GM18858 (cell line): ENCODE measurements around the gene DHX9.

ENCODE experiments used
- ATAC-seq: cut with Tn5 transposase; IDR thresholded peaks from one replicate; pipeline ENCODE4 v1.9.1; 2021; ENCODE audit not compliant: unreplicated experiment

Gene DHX9

DNA sequence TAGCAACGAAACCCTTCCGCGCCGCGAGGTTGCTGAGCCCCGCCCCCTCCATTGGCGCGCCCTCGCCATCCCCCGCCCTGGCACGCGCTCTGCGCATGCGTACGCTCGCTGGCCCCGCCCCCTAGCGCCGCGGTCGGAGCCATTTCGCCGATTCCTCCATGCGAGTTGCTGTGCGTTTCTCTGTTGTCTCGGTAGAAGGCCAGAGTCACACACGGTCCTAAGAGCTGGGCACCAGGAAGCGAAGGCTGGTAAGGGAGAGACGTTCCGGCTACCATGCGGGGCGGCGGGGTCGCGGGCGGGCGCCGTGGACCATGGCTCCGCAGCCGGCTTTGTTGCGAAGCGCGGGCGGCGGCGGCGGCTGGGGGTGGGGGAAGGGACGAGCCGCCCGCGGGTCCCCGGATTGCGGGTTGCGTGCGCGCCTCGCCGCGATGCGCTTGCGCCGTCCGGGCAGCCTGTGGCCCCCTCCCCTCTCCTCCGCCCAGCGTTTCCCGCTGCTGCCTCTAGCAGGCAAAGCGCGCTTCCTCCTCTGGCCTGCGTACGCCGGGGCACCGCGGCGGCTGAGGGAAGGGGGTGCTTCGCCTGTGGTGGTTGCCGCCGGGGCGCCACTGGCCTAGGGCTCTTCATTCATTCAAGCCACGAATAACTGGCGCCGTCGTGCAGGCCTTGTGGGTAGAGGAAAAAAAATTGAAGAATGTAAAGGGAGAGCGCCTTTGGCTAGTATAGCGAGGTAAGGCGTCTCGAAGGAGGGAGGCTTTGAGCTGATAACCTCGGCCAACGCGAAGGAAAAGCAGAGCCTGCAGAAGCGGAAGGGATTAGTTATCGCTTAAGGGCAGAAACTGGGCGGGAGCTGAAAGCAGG lies at the start of gene DHX9:
DHX9 (plus strand) TSS at position 139 of the 858 bp plus-strand sequence. CDS start 3,220 bp downstream, outside the sequence.
- peak; percentile 66 for ATAC-seq

DNA sequence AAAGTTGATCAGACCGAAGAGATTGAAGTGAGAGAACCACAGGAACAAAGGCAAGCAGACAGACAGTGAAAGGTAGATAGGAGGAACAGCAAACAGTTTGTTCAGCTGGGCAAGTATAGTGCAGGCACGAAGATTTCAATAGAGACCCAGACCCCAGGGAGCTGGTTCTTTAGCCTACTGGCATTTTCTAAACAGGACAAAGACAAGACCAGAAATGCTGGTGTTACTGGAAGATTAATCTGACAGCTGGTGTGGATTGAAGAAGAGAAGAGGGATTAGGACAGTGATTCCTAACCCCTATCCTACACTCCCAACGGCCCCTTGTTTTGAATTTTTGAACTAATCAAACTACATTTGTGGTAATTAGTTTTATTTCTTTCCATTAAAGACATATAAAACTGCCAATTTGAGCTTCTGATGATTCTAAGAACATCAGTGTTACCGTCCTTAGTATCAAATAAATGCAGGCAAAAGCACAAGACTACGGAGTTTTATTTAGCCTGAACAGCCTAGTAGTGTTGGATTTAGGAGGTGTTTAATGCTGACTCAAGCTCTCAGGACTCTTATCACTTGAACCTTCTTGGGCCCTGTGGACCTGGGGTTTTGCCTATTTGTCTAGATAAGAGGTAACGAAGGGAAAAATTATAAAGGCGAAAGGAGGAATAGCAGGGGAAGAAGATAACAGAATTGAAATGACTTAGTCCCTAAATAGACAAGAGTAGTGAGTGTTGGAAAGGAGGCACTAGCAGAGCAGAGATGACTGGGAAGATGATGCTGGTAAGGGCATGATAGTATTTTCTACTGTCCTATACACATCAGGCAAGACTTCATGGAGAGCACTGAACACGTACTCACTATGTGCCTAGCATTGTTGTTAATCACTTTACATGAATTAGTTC lies 47.6 kb upstream of the DHX9 start:
- no peak for ATAC-seq

DNA sequence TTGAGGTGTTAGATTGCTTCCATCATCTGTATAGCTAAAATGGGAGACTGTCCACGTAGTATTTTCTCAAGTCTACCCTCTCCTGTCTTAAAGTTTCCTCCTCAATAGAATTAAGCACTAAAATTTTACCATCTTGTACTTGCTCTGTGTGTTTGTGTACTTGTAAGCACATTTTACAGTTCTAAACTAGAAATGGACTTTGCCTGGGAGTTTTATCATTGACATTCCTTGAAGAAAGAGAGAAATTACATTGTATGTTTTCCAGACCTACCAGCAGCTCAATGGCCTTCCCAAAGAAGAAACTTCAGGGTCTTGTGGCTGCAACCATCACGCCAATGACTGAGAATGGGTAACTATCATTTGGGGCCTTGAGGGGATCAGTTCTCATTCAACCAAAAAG lies 45.1 kb upstream of the DHX9 start:
- ATAC-seq, result no peak

DNA sequence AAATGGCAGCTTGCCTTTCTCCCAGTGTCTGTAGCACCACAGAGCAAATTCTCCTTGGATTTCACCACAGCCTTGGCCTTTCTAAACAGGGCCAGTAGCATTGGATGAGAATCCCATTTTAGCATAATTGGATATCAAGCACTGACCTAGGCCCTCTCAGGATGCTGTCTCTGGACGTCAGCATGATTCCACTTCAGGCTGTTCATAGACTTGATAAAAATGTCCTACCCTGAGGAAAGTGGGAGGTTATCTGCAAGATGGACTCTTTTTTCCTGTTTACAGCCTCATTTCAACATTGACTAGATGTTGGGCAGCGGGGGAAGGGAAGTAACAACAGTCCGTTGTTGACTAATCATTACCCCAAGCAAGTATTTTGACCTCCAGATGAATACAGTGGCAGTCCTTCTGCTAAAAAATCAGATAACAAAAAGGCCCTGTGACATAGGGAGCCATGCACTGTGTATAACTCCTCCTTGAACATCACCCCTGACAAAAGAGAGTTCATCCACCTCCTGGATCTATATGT lies 44.4 kb upstream of the DHX9 start:
- ATAC-seq, result no peak

DNA sequence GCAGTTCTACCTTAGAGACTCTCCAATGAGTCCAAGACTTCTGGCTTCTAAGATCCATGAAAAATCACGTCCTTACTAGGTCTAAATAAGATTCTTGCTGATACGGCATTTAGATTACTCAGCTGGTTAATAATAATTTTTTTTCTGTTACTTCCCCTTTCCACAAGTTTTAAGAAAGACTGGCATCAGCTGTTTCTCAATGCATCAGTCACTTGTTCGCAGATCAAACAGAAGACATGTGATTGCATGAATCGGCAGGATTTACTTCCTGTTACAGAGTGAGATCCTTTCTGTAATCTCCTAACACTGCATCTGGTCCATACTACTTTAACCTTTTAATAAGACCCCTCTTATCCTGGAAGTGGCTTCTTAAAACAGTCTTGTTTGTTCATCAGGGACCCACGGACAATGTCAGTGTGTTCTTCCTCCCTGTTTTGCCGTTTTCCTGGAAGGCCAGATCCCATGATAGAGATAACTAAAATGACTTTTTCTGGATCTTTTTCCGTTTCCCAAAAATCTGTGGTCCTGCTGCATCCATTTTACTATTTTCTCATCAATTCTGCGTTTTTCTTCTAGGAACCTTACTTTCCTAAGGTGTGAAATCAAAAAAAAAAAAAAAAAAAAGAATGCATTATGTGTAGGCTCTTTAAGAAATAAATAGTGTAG lies 43.5 kb upstream of the DHX9 start:
- ATAC-seq, result no peak

DNA sequence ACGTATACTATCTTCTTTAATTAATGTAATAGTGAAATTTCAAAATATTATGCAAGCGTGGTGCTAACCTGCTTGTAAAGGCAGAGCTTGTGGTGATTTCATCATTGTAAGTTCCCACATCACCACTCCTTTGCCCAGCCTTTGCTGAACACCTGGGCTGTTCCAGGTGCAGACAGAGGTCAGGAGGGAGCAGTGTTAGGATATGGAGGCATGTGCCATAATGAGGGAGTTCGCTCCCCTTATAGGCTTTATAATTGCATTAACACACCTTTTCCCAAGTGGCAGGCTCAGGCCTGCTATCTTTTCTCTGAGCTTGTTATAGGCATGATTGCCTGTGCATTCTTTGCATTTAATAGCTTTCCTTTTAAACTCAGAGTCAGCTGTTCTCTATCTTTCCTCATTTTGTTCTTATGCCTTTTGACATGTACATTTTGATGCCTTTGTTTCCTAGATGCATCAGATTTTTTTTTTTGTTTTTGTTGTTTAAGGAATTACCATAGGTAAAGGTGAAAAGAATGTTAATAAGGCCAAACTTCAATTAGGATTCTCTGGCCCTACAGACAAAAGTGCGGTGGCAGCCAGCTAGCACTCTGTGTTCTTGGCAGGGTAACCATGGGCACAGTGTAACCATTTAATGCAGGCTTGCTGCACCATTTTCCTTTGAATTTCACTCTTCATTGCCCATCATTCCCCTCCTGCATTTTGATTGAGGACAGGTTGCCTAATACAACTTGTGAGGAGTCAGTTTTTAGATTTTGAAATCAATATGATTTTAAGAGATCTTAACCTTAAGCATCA lies 36.9 kb upstream of the DHX9 start:
- no peak for ATAC-seq

DNA sequence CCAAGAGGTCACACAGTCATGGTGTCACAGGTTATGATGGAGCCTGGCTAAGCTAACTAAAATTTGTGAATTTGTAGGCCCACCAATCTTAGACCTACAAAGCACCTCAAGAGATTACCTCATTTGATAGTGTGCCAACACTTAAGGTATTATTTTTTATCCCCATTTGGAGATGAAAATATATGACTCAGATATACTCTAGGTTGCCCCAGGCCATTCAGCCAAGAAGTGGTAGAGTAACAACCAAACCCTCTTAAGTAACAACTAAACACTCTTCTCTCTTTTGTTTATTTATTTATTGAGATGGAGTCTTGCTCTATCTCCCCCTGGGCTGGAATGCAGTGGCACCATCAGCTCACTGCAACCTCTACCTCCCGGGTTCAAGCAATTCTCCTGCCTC lies 35.3 kb upstream of the DHX9 start:
- ATAC-seq, result no peak

DNA sequence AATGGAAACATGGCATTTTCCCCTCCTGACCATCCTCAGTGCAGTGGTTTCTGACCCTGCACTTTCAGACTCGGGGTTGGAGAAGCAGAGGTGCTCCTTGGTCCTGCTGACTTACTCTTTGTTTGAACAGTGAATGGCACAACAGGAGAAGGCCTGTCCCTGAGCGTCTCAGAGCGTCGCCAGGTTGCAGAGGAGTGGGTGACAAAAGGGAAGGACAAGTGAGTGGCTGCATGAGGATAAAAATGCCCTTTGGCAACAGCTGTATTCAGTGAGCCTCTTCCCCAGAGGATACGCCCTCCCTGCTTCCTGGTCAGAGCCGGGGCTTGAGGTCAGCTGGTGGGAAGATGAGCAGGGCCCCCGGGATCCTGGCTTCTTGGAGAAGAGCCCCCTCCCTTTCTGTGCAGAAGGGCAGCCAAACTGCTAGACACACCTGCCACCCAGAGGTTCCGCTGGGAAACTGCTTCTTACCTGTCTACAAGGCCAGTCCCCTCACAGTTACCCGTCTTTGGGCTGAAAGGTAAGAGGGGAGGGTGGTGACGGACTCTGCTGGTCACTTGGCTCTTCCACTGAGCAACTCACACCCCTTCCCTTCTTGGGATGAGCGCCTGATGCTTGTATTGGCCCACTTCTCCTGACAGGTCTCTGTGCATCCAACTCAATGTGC lies 33.0 kb upstream of the DHX9 start:
- no peak for ATAC-seq

DNA sequence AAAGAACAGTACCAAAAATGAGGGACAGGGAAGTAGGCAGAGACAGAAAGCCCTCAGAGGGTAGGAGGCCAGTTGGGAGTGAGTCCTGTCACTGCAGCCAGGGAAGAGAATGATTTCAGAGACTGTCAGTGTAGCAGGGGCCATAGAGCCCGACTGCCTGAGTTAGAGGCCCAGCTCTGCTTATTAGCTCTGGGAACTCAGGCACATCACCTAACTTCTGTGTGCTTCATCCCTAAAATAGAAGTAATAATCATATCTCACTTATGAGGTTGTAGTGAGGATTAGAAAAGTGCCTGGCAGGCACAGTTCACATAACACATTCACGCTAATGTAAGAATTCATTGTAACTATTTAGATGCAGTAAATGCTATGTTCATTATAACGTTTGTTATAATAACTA lies 31.2 kb upstream of the DHX9 start:
- ATAC-seq, result no peak

DNA sequence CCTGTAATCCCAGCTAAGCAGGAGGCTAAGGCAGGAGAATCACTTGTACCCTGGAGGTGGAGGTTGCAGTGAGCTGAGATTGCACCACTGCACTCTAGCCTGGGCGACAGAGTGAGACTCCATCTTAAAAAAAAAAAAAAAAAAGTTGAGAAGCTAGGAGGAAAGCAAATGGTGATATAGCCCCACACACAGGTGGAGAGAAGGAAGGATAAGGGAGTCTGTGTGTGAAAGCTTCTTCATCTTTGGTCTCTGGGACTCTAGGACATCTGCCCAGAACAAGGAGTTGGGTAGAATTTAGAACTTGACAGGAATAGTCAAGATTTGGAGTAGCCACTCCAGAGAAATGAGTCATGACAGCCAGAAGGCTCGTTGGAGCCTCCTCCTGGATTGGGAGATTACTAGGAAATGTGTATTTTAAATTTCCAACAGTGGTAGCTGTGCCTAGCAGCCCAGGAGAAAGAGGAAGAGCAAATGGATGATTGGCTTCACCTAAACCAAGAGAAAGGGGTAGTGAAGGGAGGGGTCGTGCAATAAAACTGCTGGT lies 29.7 kb upstream of the DHX9 start:
- ATAC-seq, result no peak

DNA sequence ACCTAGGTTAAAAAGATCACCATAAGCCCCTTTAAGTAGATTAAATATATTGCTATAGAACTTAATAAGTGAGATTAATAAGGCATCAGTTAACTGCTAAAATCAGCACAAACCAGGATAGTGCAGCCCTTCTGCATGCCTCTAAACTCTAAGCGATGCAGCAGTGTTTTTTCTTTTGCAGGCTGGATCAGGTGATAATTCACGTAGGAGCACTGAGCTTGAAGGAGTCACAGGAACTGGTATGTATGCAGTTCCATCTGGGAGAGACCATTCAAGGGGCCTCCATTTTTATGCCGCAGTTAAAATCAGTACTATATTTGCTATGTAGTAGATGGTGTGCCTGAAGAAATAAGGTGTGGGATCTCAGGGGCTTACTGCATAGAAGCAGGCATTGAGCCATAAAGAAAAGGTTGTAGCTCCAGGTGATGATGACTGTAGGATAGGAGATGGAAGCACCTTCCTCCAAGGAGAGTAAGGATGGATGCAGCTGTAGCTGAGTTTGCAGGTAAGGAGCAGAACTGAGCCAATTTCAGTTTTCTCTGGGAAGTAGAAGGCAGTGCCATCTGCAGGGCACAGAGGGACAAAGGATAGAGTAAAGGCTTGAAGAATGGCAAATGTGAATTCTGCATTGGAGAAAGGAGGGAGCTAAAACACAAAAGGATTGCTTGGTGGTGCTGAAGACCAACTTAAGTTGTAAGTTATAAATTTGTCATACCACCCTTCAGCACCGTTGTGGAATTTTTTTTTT lies 27.0 kb upstream of the DHX9 start:
- no peak for ATAC-seq

DNA sequence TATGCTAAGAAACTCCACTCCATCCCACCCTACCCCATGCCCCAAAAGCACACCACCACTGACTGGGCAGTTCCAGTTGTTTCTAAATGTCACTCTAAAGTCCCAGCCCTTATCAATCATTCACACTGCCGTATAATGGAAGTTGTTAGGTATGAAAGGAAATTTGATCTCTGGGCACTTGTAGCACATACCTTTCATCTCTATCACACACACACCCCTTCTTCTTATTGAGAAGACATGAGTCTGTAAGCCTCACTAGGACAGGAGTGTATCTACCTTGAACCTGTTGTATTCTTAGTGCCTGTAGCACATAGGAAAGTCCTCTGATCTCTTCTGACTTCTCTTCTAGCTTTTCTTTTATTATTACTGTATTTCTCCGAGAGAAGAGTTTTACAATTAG lies 22.3 kb upstream of the DHX9 start:
- ATAC-seq, result no peak

DNA sequence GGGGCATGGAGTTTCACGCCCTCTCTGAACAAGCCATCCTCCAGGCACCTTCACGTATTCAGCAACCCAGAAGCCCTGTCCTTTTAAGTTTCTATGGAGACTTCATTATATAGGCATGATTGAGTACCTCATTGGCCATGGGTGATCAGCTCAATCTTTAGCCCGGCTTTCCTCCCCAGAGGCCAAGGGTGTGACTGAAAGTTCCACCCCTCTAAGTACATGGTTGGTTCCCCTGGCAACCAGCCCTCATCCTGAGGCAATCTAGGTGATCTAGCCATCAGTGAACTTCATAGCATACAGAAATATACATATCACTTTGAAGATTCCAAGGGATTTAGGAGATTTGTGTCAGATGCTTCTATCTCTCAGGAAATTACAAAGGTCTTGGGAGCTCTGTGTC lies 21.3 kb upstream of the DHX9 start:
- no peak for ATAC-seq

DNA sequence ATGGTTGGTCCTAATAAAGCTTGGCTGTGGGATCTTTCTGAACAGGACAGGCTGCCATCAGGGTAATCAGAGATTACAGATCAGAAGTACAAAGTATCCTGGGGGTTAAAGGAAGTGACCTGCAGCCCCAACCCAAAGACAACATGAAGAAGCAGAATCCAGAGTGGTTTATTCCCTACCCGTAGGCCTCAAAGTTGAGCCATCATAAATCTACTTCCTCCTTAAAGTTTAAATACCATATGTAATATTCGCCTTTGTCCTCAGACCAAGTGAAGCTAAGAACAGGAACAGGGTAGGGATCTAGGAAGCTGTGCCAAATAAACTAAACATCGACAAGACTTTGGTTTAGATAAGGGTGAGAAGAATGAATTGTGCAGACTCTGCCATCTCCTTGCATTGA lies 15.9 kb upstream of the DHX9 start:
- no peak for ATAC-seq

DNA sequence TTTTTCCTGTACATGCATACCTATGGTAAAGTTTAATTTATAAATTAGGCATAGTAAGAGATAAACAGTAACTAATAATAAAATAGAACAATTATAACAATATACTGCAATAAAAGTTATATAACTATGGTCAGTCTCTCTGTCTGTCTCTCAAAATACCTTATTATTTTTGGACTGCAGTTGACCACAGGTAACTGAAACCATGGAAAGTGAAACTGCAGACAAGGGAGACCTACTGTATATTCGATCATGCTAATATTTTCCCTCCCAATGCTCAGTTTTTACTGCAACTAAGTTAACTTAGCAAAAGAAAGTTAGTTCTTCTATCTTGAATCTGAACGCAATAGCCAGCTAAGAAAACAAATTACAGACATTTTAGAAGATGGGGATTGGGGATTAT lies 12.3 kb upstream of the DHX9 start:
- ATAC-seq, result no peak

DNA sequence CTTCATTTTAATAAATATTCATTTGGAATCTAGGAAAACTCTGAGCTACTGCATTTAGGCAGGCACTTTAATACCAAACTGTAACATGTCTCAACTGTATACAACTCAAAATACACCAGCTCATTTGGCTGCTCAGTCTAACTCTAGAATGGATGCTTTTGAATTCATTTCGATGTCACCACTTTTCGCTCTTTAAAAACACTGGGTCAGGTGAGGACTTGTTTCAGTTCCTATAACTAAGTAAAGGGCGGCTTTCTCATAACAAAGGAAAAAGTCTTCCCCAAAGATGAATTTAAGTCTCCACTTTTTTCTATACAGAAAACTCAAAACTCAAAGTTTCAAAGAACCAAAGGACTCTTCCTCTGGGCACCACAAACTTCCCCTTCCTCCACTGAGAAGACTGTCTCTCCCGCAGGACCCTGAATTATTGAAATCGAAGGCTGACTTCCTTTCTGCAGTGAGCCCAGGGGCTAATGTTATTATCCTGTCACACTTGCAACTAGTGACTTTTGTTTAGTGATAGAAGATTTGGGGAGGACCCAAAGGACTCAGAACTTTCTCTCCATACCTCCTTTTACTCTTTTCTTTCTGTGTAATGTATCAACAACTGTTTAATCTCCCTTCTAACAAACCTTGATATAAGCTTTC lies 9.7 kb upstream of the DHX9 start:
- peak; percentile 66 for ATAC-seq

DNA sequence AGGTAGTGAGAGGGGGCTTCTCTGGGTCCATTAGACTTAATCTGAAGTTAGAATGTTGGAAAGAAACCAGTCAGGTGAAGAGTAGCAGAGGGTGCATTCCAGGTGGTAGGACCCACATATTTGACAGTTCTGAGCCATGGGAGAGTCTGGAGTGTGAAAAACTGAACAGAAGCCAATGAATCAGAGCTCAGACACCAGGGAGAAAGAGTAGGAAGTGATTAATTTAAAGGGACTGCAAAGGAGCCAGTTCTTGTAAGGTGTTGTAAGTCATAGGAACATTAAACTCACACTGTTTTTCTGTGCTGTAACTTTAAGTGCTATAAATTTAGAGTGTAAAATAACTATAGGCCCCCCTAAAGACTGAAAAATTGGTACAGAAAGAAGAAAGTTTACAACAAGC lies 5.9 kb upstream of the DHX9 start:
- ATAC-seq, result no peak

DNA sequence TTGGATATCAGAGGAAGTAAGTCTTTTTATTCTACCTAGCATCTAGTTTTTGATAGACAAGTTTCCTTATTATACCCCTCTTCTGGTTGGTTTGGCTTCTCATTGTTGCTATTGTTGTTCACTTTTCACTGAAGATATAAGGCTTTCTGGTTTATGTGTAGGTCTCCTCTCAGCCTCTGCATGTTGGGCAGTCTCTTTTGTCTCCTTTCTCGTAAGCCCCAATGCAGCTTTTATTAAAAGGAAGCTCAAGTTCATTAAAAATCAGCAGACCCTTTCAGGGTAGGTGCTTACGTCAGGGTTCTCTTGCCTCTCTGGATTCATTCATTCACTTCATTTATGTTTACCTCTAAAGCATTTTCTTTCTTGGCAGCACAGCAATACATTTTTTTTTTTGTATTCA lies 4.8 kb upstream of the DHX9 start:
- ATAC-seq, result no peak
